SK-N-SH (cell line): Measurements from ENCODE around the gene VWA3B. TPM values are rescaled to one million over a fixed set of nuclear protein-coding genes. Genes with fewer than 3 reads are reported as not detected.

Experiments
- CTCF ChIA-PET: fragments of 300-600, 350-600 bp; formaldehyde crosslinking; extraction: SDS; loops from one replicate; lab custom pipeline; 2021; lab: Yijun Ruan, JAX
- POLR2A ChIA-PET: fragments of 350-600 bp; sonication (Branson Sonifier 250); formaldehyde crosslinking; extraction: SDS; loops from one replicate; lab custom pipeline; 2020; ENCODE audit warnings: antibody characterized with exemption, inconsistent platforms; lab: Yijun Ruan, JAX
- DNase-seq: peaks from one replicate; pipeline ENCODE4 v3.0.0; 2012
- H2AFZ ChIP-seq: fragments of 200-600 bp; sonication (generic); 2 replicates; pipeline ENCODE4 v1.8.1; 2016; ENCODE audit warnings: antibody characterized with exemption, mild to moderate bottlenecking, low read depth
- H3F3A ChIP-seq: fragments of 200-600 bp; sonication (generic); replicated peaks from 2 replicates; pipeline ENCODE3; 2016; ENCODE audit warnings: antibody characterized with exemption, mild to moderate bottlenecking; ENCODE audit not compliant: insufficient read depth
- H3K27ac ChIP-seq, 2 experiments: fragments of 200-500 bp in 1 of 2; fragments of 200-600 bp in 1 of 2; sonication (Bioruptor generic) in 1 of 2; sonication (generic), shearing (Covaris generic) in 1 of 2; 2 replicates each; pipeline versions ENCODE4 v1.5.1 to v1.6.1; 2014 to 2016; ENCODE audit warnings: low read depth in 2 of 2, inconsistent platforms in 1 of 2, low read length in 1 of 2, mild to moderate bottlenecking in 1 of 2, mixed read lengths in 1 of 2
- H3K27me3 ChIP-seq: fragments of 200-600 bp; sonication (generic), shearing (Covaris generic); 2 replicates; pipeline ENCODE4 v1.6.1; 2016; ENCODE audit warnings: mixed run types; ENCODE audit not compliant: insufficient read depth
- H3K36me3 ChIP-seq, 2 experiments: fragments of 200-500 bp in 1 of 2; fragments of 200-600 bp in 1 of 2; sonication (Bioruptor generic) in 1 of 2; sonication (generic) in 1 of 2; replicated peaks in 1 of 2; 2 replicates each; pipeline versions ENCODE3 to v1.5.1; 2014 to 2016; ENCODE audit warnings: low read length in 1 of 2, mild to moderate bottlenecking in 1 of 2; ENCODE audit not compliant: insufficient read depth in 2 of 2, control insufficient read depth in 1 of 2
- H3K4me1 ChIP-seq, 2 experiments: fragments of 200-500 bp in 1 of 2; fragments of 200-600 bp in 1 of 2; sonication (Bioruptor generic) in 1 of 2; sonication (generic), shearing (Covaris generic) in 1 of 2; 2 replicates each; pipeline versions ENCODE4 v1.5.1 to v1.6.1; 2014 to 2016; ENCODE audit warnings: low read depth in 1 of 2, low read length in 1 of 2, mixed run types in 1 of 2; ENCODE audit not compliant: insufficient read depth in 2 of 2, control insufficient read depth in 1 of 2
- H3K4me2 ChIP-seq: fragments of 200-600 bp; sonication (generic), shearing (Covaris generic); 2 replicates; pipeline ENCODE4 v1.6.1; 2017; ENCODE audit warnings: mixed run types
- H3K4me3 ChIP-seq, 2 experiments: fragments of 200-500 bp in 1 of 2; fragments of 200-600 bp in 1 of 2; sonication (Bioruptor generic) in 1 of 2; sonication (generic), shearing (Covaris generic) in 1 of 2; 2 replicates each; pipeline versions ENCODE4 v1.5.1 to v1.8.1; 2014 to 2016; ENCODE audit warnings: low read depth in 2 of 2, inconsistent platforms in 1 of 2, low read length in 1 of 2, mild to moderate bottlenecking in 1 of 2, mixed read lengths in 1 of 2, moderate library complexity in 1 of 2
- H3K79me2 ChIP-seq: fragments of 200-600 bp; sonication (generic); 2 replicates; pipeline ENCODE4 v1.8.1; 2017; ENCODE audit warnings: mild to moderate bottlenecking; ENCODE audit not compliant: insufficient read depth
- H3K9ac ChIP-seq: fragments of 200-600 bp; sonication (generic); 2 replicates; pipeline ENCODE4 v1.6.1; 2017; ENCODE audit warnings: mixed run types
- H3K9me2 ChIP-seq: fragments of 200-600 bp; sonication (generic); 2 replicates; pipeline ENCODE4 v1.6.1; 2017; ENCODE audit warnings: mixed run types
- H3K9me3 ChIP-seq: fragments of 200-600 bp; sonication (generic); 2 replicates; pipeline ENCODE4 v1.6.1; 2017; ENCODE audit warnings: mixed run types, mild to moderate bottlenecking, moderate library complexity
- H4K20me1 ChIP-seq: fragments of 200-600 bp; sonication (generic); 2 replicates; pipeline ENCODE4 v1.6.1; 2017; ENCODE audit warnings: mild to moderate bottlenecking, mixed run types; ENCODE audit not compliant: insufficient read depth
- ELF1 ChIP-seq: IDR thresholded peaks from 2 replicates; pipeline ENCODE4 v1.4.0; 2012
- GABPA ChIP-seq: IDR thresholded peaks from 2 replicates; pipeline ENCODE4 v1.4.0; 2012; ENCODE audit warnings: low read depth, mild to moderate bottlenecking
- NRF1 ChIP-seq: IDR thresholded peaks from 2 replicates; pipeline ENCODE4 v1.6.1; 2012; ENCODE audit warnings: low read depth, mild to moderate bottlenecking, low read length
- POLR2AphosphoS5 ChIP-seq: IDR thresholded peaks from 2 replicates; pipeline ENCODE4 v1.6.1; 2012; ENCODE audit warnings: low read depth, low read length
- RAD21 ChIP-seq: IDR thresholded peaks from 2 replicates; pipeline ENCODE4 v1.6.1; 2012; ENCODE audit warnings: mild to moderate bottlenecking, low read length
- RFX5 ChIP-seq: IDR thresholded peaks from 2 replicates; pipeline ENCODE4 v1.6.1; 2012; ENCODE audit warnings: mild to moderate bottlenecking, improper control_type of control experiment, low read length
- RXRA ChIP-seq: IDR thresholded peaks from 2 replicates; pipeline ENCODE4 v1.4.0; 2012; ENCODE audit warnings: low read depth, mild to moderate bottlenecking, borderline replicate concordance
- SMC3 ChIP-seq: IDR thresholded peaks from 2 replicates; pipeline ENCODE4 v1.6.1; 2012; ENCODE audit warnings: low read depth, low read length, improper control_type of control experiment
- TAF1 ChIP-seq: IDR thresholded peaks from 2 replicates; pipeline ENCODE4 v1.6.1; 2012; ENCODE audit warnings: low read depth, mild to moderate bottlenecking, low read length, moderate library complexity, borderline replicate concordance
- WGBS: methylation state at CpG from one replicate; pipeline ENCODE4 v1.1.6; 2017; ENCODE audit warnings: low lambda C conversion rate; 5-methylcytosine and 5-hydroxymethylcytosine counted together
- polyA plus RNA-seq, 3 experiments: library from polyadenylated mRNA; depleted of rRNA; stranded (reverse); fragments of >200 nt; gene quantifications; 2 replicates each; pipeline ENCODE4 v1.2.3, GENCODE V29; 2012
- TF ChIP-seq, protein P1 (sequence below): IDR thresholded peaks from 2 replicates; pipeline ENCODE4 v1.4.0; 2012; ENCODE audit warnings: low read depth
- TF ChIP-seq, protein P2 (sequence below): fragments of 200-600 bp; sonication (generic); IDR thresholded peaks from 2 replicates; pipeline ENCODE4 v1.6.1; 2017; ENCODE audit warnings: antibody characterized with exemption, mild to moderate bottlenecking, moderate library complexity
- TF ChIP-seq, protein P3 (sequence below): fragments of 150-350 bp; IDR thresholded peaks from 2 replicates; pipeline ENCODE4 v1.6.1; 2016; ENCODE audit warnings: mild to moderate bottlenecking, low read depth, low read length

The VWA3B gene
- polyA plus RNA-seq, 1 of the 3 experiments (the other 2 are of a cell fraction), result not detected

DNA sequence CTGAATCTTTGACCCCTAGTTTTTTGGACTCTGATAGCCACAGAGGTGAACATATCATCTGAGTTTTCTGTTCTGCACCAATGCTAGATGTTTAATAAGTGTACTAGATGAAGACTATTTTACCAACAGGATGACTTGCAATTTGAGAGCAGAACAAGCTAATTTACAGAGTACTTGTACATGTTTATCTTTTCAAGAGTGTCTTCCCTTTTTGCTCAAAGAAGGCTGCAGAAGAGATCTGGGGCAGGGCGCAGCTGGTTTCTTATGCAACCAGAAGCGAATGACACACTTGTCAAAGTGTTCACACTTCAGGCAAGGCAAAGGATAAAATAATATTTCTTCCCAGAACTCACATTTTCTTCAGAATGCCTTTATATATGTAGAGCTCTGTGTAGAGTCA, 86.0 kb downstream of the VWA3B start:
- no peaks in the 10 kb centered on the region for H3K4me1 ChIP-seq
- peaks cover 16% of the 10 kb centered on the region; the same call in 1 of the 2 replicates for H3K27me3 ChIP-seq
- CTCF ChIA-PET, result no interaction called here

DNA sequence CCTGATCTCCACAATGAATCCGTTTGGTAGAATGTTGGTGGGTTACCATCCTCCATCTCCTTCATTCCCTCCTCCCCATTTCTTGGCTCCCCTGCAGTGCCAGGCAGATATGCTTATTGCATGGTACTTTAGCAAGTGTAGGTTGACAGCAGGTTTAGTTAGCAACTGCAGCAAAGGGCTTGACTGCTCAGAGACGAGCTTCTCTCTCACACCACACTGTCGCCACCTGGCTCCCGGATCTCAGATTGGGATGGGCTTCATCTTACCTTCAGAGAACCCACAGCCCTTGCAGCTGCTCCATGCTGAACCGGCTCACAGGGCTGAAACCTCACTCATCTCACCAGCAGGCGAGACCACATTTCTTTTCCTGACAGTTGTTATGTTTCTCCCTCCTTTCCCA, 88.8 kb downstream of the VWA3B start:
- Histone ChIP-seq H3K4me2 (no peak overlapping the region), H3K4me1 (no peaks in the 10 kb centered on the region), H3K36me3 (no peaks in the 10 kb centered on the region), H3K27me3 (peaks cover 17% of the 10 kb centered on the region; the same call in 1 of the 2 replicates), H3K9ac (no peak overlapping the region), H3K9me2 (no peaks in the 10 kb centered on the region; the same call in 1 of the 2 replicates), H2AFZ (no peak overlapping the region), H3K4me3 (no peak overlapping the region), H4K20me1 (no peaks in the 10 kb centered on the region), H3F3A (no peaks in the 10 kb centered on the region), H3K27ac (no peak overlapping the region), H3K79me2 (no peaks in the 10 kb centered on the region), H3K9me3 (no peaks in the 10 kb centered on the region)
- POLR2A ChIA-PET, result no interaction called here
- WGBS, result 4% methylated on average over 6 of the region's 6 CpGs
- DNase-seq, result no peak
- CTCF ChIA-PET, result interaction anchor here (1.1 to 1.6 kb wide), 2 partner anchors 209 to 369 kb away, joined by 3 to 4 read pairs; no protein-coding TSS in a partner anchor
- TF ChIP-seq TAF1 (no peak), RAD21 (peak; percentile 28; the same call in 1 of the 2 replicates), RXRA (no peak), POLR2AphosphoS5 (no peak)

More for the DNA sequence above, 86.0 kb downstream of the VWA3B start:
- Histone ChIP-seq H2AFZ (no peak overlapping the region), H3K9ac (no peak overlapping the region), H3K79me2 (no peaks in the 10 kb centered on the region), H3K36me3 (no peaks in the 10 kb centered on the region), H3K9me2 (no peaks in the 10 kb centered on the region; the same call in 1 of the 2 replicates)
- DNase-seq, result no peak
- TF ChIP-seq RFX5 (no peak), ELF1 (no peak), TAF1 (no peak), GABPA (no peak), SMC3 (no peak), NRF1 (no peak), POLR2AphosphoS5 (no peak)
- TF ChIP-seq, protein P1, sequence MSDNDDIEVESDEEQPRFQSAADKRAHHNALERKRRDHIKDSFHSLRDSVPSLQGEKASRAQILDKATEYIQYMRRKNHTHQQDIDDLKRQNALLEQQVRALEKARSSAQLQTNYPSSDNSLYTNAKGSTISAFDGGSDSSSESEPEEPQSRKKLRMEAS, result no peak
- TF ChIP-seq, protein P2, sequence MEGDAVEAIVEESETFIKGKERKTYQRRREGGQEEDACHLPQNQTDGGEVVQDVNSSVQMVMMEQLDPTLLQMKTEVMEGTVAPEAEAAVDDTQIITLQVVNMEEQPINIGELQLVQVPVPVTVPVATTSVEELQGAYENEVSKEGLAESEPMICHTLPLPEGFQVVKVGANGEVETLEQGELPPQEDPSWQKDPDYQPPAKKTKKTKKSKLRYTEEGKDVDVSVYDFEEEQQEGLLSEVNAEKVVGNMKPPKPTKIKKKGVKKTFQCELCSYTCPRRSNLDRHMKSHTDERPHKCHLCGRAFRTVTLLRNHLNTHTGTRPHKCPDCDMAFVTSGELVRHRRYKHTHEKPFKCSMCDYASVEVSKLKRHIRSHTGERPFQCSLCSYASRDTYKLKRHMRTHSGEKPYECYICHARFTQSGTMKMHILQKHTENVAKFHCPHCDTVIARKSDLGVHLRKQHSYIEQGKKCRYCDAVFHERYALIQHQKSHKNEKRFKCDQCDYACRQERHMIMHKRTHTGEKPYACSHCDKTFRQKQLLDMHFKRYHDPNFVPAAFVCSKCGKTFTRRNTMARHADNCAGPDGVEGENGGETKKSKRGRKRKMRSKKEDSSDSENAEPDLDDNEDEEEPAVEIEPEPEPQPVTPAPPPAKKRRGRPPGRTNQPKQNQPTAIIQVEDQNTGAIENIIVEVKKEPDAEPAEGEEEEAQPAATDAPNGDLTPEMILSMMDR, result no peak
- TF ChIP-seq, protein P3, sequence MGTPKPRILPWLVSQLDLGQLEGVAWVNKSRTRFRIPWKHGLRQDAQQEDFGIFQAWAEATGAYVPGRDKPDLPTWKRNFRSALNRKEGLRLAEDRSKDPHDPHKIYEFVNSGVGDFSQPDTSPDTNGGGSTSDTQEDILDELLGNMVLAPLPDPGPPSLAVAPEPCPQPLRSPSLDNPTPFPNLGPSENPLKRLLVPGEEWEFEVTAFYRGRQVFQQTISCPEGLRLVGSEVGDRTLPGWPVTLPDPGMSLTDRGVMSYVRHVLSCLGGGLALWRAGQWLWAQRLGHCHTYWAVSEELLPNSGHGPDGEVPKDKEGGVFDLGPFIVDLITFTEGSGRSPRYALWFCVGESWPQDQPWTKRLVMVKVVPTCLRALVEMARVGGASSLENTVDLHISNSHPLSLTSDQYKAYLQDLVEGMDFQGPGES, result no peak
- TF ChIP-seq, all 33 proteins: peak for 0
- no peaks in the 10 kb centered on the region for H4K20me1 ChIP-seq
- no peak overlapping the region for H3K4me3 ChIP-seq
- no peaks in the 10 kb centered on the region for H3F3A ChIP-seq
- POLR2A ChIA-PET, result no interaction called here
- no peak overlapping the region for H3K4me2 ChIP-seq
- WGBS, result 52% methylated on average over 2 of the region's 2 CpGs
- no peaks in the 10 kb centered on the region for H3K9me3 ChIP-seq
- H3K27ac ChIP-seq, result no peak overlapping the region
